HEK293 (cell line): ENCODE results near the gene VPS13D.

Experiments used
- CTCF ChIA-PET: fragments of 350-600 bp; formaldehyde crosslinking; extraction: SDS; loops from one replicate; lab custom pipeline; 2021; ENCODE audit warnings: antibody characterized with exemption; lab: Yijun Ruan, JAX
- POLR2A ChIA-PET: fragments of 300-600 bp; formaldehyde crosslinking; extraction: SDS; loops from one replicate; lab custom pipeline; 2020; ENCODE audit warnings: antibody characterized with exemption, inconsistent platforms; lab: Yijun Ruan, JAX
- H3K27ac ChIP-seq: fragments of 200-500 bp; sonication (Bioruptor generic); 2 replicates; pipeline ENCODE4 v1.5.1; 2014; ENCODE audit warnings: low read depth, low read length, control low read depth, inconsistent platforms; ENCODE audit errors: extremely low read depth
- H3K36me3 ChIP-seq, 2 experiments: fragments of 200-500 bp in 1 of 2; sonication (Bioruptor generic) in 1 of 2; 1 replicate in 1 of 2; 2 replicates in 1 of 2; pipeline ENCODE4 v1.5.1; 2014 to 2017; ENCODE audit warnings: inconsistent platforms in 2 of 2, low read length in 2 of 2; ENCODE audit not compliant: control insufficient read depth in 2 of 2, insufficient read depth in 1 of 2
- H3K4me1 ChIP-seq: fragments of 200-500 bp; sonication (Bioruptor generic); 2 replicates; pipeline ENCODE4 v1.5.1; 2014; ENCODE audit warnings: mild to moderate bottlenecking, low read length, inconsistent platforms; ENCODE audit not compliant: control insufficient read depth, insufficient read depth
- H3K4me3 ChIP-seq: 2 replicates; pipeline ENCODE4 v1.5.1; 2011; ENCODE audit warnings: low read depth, mild to moderate bottlenecking, control low read depth, low read length, moderate library complexity
- H3K9me3 ChIP-seq: fragments of 200-500 bp; sonication (Bioruptor generic); 2 replicates; pipeline ENCODE4 v1.5.1; 2014; ENCODE audit warnings: low read depth, low read length, inconsistent platforms; ENCODE audit not compliant: control insufficient read depth, insufficient read depth
- HOXC10 ChIP-seq: sonication (generic); formaldehyde crosslinking; IDR thresholded peaks from 2 replicates; pipeline ENCODE4 v1.8.1; 2023; ENCODE audit warnings: mild to moderate bottlenecking, missing genetic modification reagents
- KLF9 ChIP-seq: fragments of 450-650 bp; formaldehyde crosslinking; IDR thresholded peaks from 2 replicates; pipeline ENCODE4 v1.5.1; 2016; ENCODE audit warnings: missing biosample characterization, missing genetic modification characterization, low read depth
- OSR2 ChIP-seq: fragments of 450-650 bp; formaldehyde crosslinking; IDR thresholded peaks from 2 replicates; pipeline ENCODE4 v1.5.1; 2016; ENCODE audit warnings: missing biosample characterization, missing genetic modification characterization
- OVOL3 ChIP-seq: fragments of 450-650 bp; formaldehyde crosslinking; IDR thresholded peaks from 2 replicates; pipeline ENCODE4 v1.5.1; 2016; ENCODE audit warnings: missing biosample characterization, missing genetic modification characterization
- PATZ1 ChIP-seq: fragments of 450-650 bp; formaldehyde crosslinking; IDR thresholded peaks from 2 replicates; pipeline ENCODE4 v1.5.1; 2016; ENCODE audit warnings: missing biosample characterization, missing genetic modification characterization
- REST ChIP-seq: fragments of 450-650 bp; formaldehyde crosslinking; IDR thresholded peaks from 2 replicates; pipeline ENCODE4 v1.5.1; 2016; ENCODE audit warnings: missing biosample characterization, missing genetic modification characterization
- SP2 ChIP-seq: fragments of 450-650 bp; formaldehyde crosslinking; IDR thresholded peaks from 2 replicates; pipeline ENCODE4 v1.5.1; 2016; ENCODE audit warnings: missing biosample characterization, missing genetic modification characterization
- ZBTB1 ChIP-seq: fragments of 450-650 bp; formaldehyde crosslinking; IDR thresholded peaks from 2 replicates; pipeline ENCODE4 v1.5.1; 2016; ENCODE audit warnings: missing biosample characterization, missing genetic modification characterization
- ZBTB48 ChIP-seq: fragments of 450-650 bp; formaldehyde crosslinking; IDR thresholded peaks from 2 replicates; pipeline ENCODE4 v1.5.1; 2016; ENCODE audit warnings: missing biosample characterization, missing genetic modification characterization
- ZBTB6 ChIP-seq: fragments of 450-650 bp; formaldehyde crosslinking; IDR thresholded peaks from 2 replicates; pipeline ENCODE4 v1.5.1; 2017; ENCODE audit warnings: missing biosample characterization, missing genetic modification characterization
- ZFHX2 ChIP-seq: fragments of 450-650 bp; formaldehyde crosslinking; conservative IDR thresholded peaks from 2 replicates; pipeline ENCODE4 v1.5.1; 2016; ENCODE audit warnings: missing biosample characterization, missing genetic modification characterization
- ZFP41 ChIP-seq: fragments of 450-650 bp; formaldehyde crosslinking; IDR thresholded peaks from 2 replicates; pipeline ENCODE4 v1.5.1; 2016; ENCODE audit warnings: missing biosample characterization, missing genetic modification characterization, borderline replicate concordance
- ZNF112 ChIP-seq: fragments of 450-650 bp; formaldehyde crosslinking; IDR thresholded peaks from 2 replicates; pipeline ENCODE4 v1.5.0; 2017; ENCODE audit warnings: missing biosample characterization, missing genetic modification characterization
- ZNF121 ChIP-seq: fragments of 450-650 bp; formaldehyde crosslinking; IDR thresholded peaks from 2 replicates; pipeline ENCODE4 v1.5.1; 2016; ENCODE audit warnings: missing biosample characterization, missing genetic modification characterization
- ZNF184 ChIP-seq: fragments of 450-650 bp; IDR thresholded peaks from 2 replicates; pipeline ENCODE4 v1.5.1; 2018; ENCODE audit warnings: missing biosample characterization, mild to moderate bottlenecking, missing genetic modification characterization
- ZNF302 ChIP-seq: fragments of 450-650 bp; formaldehyde crosslinking; IDR thresholded peaks from 2 replicates; pipeline ENCODE4 v1.5.1; 2016; ENCODE audit warnings: missing biosample characterization, missing genetic modification characterization, low read depth
- ZNF335 ChIP-seq: fragments of 450-650 bp; formaldehyde crosslinking; conservative IDR thresholded peaks from 2 replicates; pipeline ENCODE4 v1.5.1; 2016; ENCODE audit warnings: missing biosample characterization, missing genetic modification characterization
- ZNF398 ChIP-seq: fragments of 450-650 bp; formaldehyde crosslinking; IDR thresholded peaks from 2 replicates; pipeline ENCODE4 v1.5.1; 2017; ENCODE audit warnings: missing biosample characterization, missing genetic modification characterization
- ZNF48 ChIP-seq: fragments of 450-650 bp; formaldehyde crosslinking; IDR thresholded peaks from 2 replicates; pipeline ENCODE4 v1.5.1; 2016; ENCODE audit warnings: missing biosample characterization, missing genetic modification characterization
- ZNF501 ChIP-seq: fragments of 450-650 bp; formaldehyde crosslinking; IDR thresholded peaks from 2 replicates; pipeline ENCODE4 v1.5.1; 2016; ENCODE audit warnings: missing biosample characterization, missing genetic modification characterization
- ZNF530 ChIP-seq: fragments of 450-650 bp; formaldehyde crosslinking; IDR thresholded peaks from 2 replicates; pipeline ENCODE4 v1.5.1; 2016; ENCODE audit warnings: low read depth, missing biosample characterization, missing genetic modification characterization
- ZNF596 ChIP-seq: fragments of 450-650 bp; IDR thresholded peaks from 2 replicates; pipeline ENCODE4 v1.5.0; 2018; ENCODE audit warnings: missing biosample characterization, mild to moderate bottlenecking, missing genetic modification characterization, moderate library complexity
- ZNF629 ChIP-seq: fragments of 450-650 bp; formaldehyde crosslinking; IDR thresholded peaks from 2 replicates; pipeline ENCODE4 v1.5.1; 2017; ENCODE audit warnings: missing biosample characterization, missing genetic modification characterization
- ZNF677 ChIP-seq: fragments of 450-650 bp; IDR thresholded peaks from 2 replicates; pipeline ENCODE4 v1.5.0; 2018; ENCODE audit warnings: missing biosample characterization, mild to moderate bottlenecking, missing genetic modification characterization, moderate library complexity
- ZNF776 ChIP-seq: fragments of 450-650 bp; formaldehyde crosslinking; IDR thresholded peaks from 2 replicates; pipeline ENCODE4 v1.5.0; 2017; ENCODE audit warnings: missing biosample characterization, missing genetic modification characterization, borderline replicate concordance
- ZSCAN23 ChIP-seq: fragments of 450-650 bp; formaldehyde crosslinking; IDR thresholded peaks from 2 replicates; pipeline ENCODE4 v1.5.1; 2016; ENCODE audit warnings: missing biosample characterization, missing genetic modification characterization

The VPS13D gene

GRCh38 chr1:12539320-12539704 lies 309.5 kb downstream of the VPS13D start:
- POLR2A ChIA-PET = interaction anchor here (0.8 to 2.0 kb wide), 3 partner anchors 57 to 77 kb away, joined by 3 to 5 read pairs (median 3); no protein-coding TSS in a partner anchor
- Histone ChIP-seq H3K4me1 (peaks cover 5% of the 10 kb centered on the region; the same call in 1 of the 2 replicates), H3K36me3 (no peaks in the 10 kb centered on the region), H3K4me3 (no peak overlapping the region)
- CTCF ChIA-PET = no interaction called here
- TF ChIP-seq ZNF776 = no peak
- no peak for TF ChIP-seq ZBTB48 (tag by site-specific recombination)
- TF ChIP-seq ZNF184 (tag by site-specific recombination) = no peak
- no peak for TF ChIP-seq HOXC10 (CRISPR knock-in tag)
- TF ChIP-seq ZNF398 = no peak
- no peak for TF ChIP-seq ZFP41 (tag by site-specific recombination)
- TF ChIP-seq ZNF121 = no peak
- TF ChIP-seq ZNF48 (tag by site-specific recombination) = no peak
- no peak for TF ChIP-seq ZNF302
- no peak for TF ChIP-seq OVOL3 (tag by site-specific recombination)
- TF ChIP-seq ZSCAN23 = no peak
- TF ChIP-seq ZNF596 (tag by site-specific recombination) = no peak
- no peak for TF ChIP-seq ZNF530 (tag by site-specific recombination)
- TF ChIP-seq ZFHX2 (tag by site-specific recombination) = no peak
- no peak for TF ChIP-seq ZBTB6 (tag by site-specific recombination)
- TF ChIP-seq ZBTB1 (tag by site-specific recombination) = no peak
- TF ChIP-seq ZNF629 (tag by site-specific recombination) = no peak
- TF ChIP-seq, all 188 proteins: peak for 0
- H3K9me3 ChIP-seq = no peaks in the 10 kb centered on the region
- H3K27ac ChIP-seq = no peak overlapping the region

- ChIA-PET POLR2A (interaction anchor here (0.8 to 2.0 kb wide), 4 partner anchors 56 to 79 kb away, joined by 3 to 5 read pairs (median 3); no protein-coding TSS in a partner anchor), CTCF (interaction anchor here (1.0 kb wide), 1 partner anchor 81 kb away, joined by 4 read pairs; no protein-coding TSS in a partner anchor)
- Histone ChIP-seq H3K27ac (no peak overlapping the region; the same call in 1 of the 2 replicates), H3K36me3 (no peaks in the 10 kb centered on the region), H3K4me3 (no peak overlapping the region), H3K4me1 (peaks cover 5% of the 10 kb centered on the region; the same call in 1 of the 2 replicates), H3K9me3 (no peaks in the 10 kb centered on the region)
- TF ChIP-seq ZNF335 (tag by site-specific recombination) = 0 out of 2 replicates have a peak, but pooled peaks have one; percentile 40
- peak; percentile 40; the same call in 1 of the 2 replicates for TF ChIP-seq SP2 (tag by site-specific recombination)
- TF ChIP-seq ZNF48 (tag by site-specific recombination) = no peak
- TF ChIP-seq ZNF501 (tag by site-specific recombination) = peak; percentile 65; the same call in 1 of the 2 replicates
- peak; percentile 91 for TF ChIP-seq PATZ1
- no peak for TF ChIP-seq ZNF112 (tag by site-specific recombination)
- no peak for TF ChIP-seq REST
- TF ChIP-seq ZNF677 (tag by site-specific recombination) = no peak
- 0 out of 2 replicates have a peak, but pooled peaks have one; percentile 9 for TF ChIP-seq OSR2
- peak; percentile 28; the same call in 1 of the 2 replicates for TF ChIP-seq KLF9 (tag by site-specific recombination)
Observed at GRCh38 chr1:12539705-12540579, 310.1 kb downstream of the VPS13D start.
